ENCODE results near the gene HDAC4. TPM values are rescaled to one million over a fixed set of nuclear protein-coding genes. Genes with fewer than 3 reads are reported as not detected.

The HDAC4 gene
- total and polyA plus RNA-seq, 2 experiments from 2014 or later = 8.1 to 41.8 TPM

DNA sequence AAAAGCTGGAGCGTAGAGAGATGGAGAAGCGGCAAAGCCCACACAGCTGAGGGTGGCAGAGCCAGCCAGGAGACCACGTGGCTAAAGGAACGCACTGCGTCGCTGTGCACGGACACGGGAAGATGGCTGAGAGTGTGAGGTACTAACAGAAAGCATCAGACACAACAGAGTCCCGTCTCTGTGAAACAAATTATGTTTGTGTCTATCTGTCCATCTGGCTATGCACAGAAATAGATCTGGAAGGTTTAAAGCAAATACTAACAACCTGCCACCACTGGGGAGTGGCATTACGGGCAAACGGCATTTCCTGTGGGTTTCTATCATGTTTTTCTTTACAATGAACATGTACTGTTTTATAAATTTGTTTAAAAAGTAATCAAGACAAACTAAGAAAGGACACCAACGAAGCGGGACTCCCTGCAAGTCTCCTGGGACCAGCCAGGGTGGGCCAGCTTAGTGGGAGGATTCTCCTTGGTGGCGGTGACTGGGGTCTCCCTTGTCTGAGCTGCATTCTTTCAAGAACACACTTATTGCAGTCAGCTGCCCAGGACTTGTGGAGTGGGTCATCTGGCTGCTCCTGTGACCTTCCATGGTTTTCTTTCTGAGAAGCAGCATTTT is 290.8 kb downstream of the HDAC4 start (continued):
- TF ChIP-seq, protein P1, sequence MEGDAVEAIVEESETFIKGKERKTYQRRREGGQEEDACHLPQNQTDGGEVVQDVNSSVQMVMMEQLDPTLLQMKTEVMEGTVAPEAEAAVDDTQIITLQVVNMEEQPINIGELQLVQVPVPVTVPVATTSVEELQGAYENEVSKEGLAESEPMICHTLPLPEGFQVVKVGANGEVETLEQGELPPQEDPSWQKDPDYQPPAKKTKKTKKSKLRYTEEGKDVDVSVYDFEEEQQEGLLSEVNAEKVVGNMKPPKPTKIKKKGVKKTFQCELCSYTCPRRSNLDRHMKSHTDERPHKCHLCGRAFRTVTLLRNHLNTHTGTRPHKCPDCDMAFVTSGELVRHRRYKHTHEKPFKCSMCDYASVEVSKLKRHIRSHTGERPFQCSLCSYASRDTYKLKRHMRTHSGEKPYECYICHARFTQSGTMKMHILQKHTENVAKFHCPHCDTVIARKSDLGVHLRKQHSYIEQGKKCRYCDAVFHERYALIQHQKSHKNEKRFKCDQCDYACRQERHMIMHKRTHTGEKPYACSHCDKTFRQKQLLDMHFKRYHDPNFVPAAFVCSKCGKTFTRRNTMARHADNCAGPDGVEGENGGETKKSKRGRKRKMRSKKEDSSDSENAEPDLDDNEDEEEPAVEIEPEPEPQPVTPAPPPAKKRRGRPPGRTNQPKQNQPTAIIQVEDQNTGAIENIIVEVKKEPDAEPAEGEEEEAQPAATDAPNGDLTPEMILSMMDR (conservative IDR thresholded peaks at IDR 0.05; ENCODE audit: low read depth in 2 of 2) = no peak
- TF ChIP-seq EZH2phosphoT487 (IDR thresholded peaks at IDR 0.05; ENCODE audit: unreplicated experiment) (no peak), STAT1 (IDR thresholded peaks at IDR 0.05; ENCODE audit: unreplicated experiment) (no peak), NANOG (IDR thresholded peaks at IDR 0.05; ENCODE audit: borderline replicate concordance) (no peak)

DNA sequence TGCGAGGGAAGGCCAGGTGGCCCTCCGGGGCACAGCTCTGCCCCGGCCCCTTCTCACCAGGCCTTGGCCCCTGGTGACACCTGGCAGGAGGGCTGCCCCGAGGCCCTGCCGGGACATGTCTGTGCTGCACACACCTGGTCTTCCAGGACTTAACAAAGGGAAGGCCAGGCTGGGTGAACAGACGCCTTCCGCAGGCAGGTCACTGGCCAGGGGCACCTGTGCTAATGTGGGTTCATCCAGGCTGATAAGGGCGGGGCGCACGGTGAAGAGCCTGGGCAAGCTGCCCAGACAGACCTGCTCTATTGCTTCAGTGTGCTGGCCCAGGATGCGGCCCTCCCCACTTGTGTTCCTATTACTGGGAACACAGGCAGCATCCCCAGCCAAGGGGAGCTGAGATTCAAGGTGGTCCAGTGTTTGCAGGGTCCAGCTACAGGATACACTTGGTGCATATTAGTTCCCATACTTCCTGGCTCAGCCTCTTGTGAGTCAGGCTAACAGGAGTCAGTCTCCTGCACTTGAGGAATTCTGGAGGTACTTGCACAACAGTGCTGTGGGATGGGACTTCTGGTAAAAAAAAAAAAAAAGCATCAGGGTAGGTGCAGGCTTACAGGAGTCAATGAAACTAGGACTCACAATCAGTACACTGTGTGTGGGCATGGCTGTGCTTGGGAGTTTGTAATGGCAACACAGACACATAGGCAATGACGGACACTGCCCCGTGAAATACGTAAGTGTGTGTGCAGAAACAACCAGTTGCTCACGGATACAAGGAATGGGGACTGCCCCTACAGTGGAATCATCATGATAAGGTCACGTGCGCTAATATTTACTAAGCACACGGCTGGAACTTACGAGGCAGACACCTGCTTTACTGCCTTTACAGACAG is 291.5 kb downstream of the HDAC4 start:
- H3K27me3 Mint-ChIP-seq (ENCODE audit: insufficient read depth, low read depth, poor library complexity) = peaks cover 14% of the 10 kb centered on the region
- no peaks in the 10 kb centered on the region for H3K27me3 ChIP-seq (ENCODE audit: insufficient read depth)
- H3K4me3 ChIP-seq = no peak overlapping the region
- H3K27ac ChIP-seq (ENCODE audit: low read depth) = no peak overlapping the region
- H4K20me1 ChIP-seq (replicated peaks; ENCODE audit: insufficient read depth) = 0 out of 2 replicates have a peak, but pooled peaks cover 3% of the 10 kb centered on the region
- H3K36me3 Mint-ChIP-seq (ENCODE audit: low read depth) = peaks cover 15% of the 10 kb centered on the region
- H3K4me3 Mint-ChIP-seq = no peak overlapping the region
- ATAC-seq = no peak
- no peak overlapping the region for H3K4me2 ChIP-seq
- no peaks in the 10 kb centered on the region for H3F3A ChIP-seq (replicated peaks; ENCODE audit: low read depth)
- DNase-seq (ENCODE audit: low spot score) = no peak
- no peaks in the 10 kb centered on the region for H3K9me3 Mint-ChIP-seq
- no peak overlapping the region for H2AFZ ChIP-seq
- peaks cover 3% of the 10 kb centered on the region; the same call in 1 of the 3 replicates for H3K4me1 Mint-ChIP-seq
- no peaks in the 10 kb centered on the region for H3K79me2 ChIP-seq (replicated peaks; ENCODE audit: insufficient read depth)
- H3K9me2 ChIP-seq (ENCODE audit: insufficient read depth) = no peaks in the 10 kb centered on the region
- no peaks in the 10 kb centered on the region for H3K4me1 ChIP-seq (ENCODE audit: insufficient read depth)
- no peak overlapping the region for H3K27ac Mint-ChIP-seq
- no peaks in the 10 kb centered on the region for H3K36me3 ChIP-seq (ENCODE audit: insufficient read depth)
- TF ChIP-seq STAT1 (IDR thresholded peaks at IDR 0.05; ENCODE audit: unreplicated experiment) = no peak
- TF ChIP-seq, protein P1 (conservative IDR thresholded peaks at IDR 0.05; ENCODE audit: low read depth in 2 of 2) = no peak
- no peak for TF ChIP-seq NANOG (IDR thresholded peaks at IDR 0.05; ENCODE audit: borderline replicate concordance)
- TF ChIP-seq, protein P2, sequence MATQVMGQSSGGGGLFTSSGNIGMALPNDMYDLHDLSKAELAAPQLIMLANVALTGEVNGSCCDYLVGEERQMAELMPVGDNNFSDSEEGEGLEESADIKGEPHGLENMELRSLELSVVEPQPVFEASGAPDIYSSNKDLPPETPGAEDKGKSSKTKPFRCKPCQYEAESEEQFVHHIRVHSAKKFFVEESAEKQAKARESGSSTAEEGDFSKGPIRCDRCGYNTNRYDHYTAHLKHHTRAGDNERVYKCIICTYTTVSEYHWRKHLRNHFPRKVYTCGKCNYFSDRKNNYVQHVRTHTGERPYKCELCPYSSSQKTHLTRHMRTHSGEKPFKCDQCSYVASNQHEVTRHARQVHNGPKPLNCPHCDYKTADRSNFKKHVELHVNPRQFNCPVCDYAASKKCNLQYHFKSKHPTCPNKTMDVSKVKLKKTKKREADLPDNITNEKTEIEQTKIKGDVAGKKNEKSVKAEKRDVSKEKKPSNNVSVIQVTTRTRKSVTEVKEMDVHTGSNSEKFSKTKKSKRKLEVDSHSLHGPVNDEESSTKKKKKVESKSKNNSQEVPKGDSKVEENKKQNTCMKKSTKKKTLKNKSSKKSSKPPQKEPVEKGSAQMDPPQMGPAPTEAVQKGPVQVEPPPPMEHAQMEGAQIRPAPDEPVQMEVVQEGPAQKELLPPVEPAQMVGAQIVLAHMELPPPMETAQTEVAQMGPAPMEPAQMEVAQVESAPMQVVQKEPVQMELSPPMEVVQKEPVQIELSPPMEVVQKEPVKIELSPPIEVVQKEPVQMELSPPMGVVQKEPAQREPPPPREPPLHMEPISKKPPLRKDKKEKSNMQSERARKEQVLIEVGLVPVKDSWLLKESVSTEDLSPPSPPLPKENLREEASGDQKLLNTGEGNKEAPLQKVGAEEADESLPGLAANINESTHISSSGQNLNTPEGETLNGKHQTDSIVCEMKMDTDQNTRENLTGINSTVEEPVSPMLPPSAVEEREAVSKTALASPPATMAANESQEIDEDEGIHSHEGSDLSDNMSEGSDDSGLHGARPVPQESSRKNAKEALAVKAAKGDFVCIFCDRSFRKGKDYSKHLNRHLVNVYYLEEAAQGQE (IDR thresholded peaks at IDR 0.05; ENCODE audit: unreplicated experiment) = no peak
- TF ChIP-seq, protein P3, sequence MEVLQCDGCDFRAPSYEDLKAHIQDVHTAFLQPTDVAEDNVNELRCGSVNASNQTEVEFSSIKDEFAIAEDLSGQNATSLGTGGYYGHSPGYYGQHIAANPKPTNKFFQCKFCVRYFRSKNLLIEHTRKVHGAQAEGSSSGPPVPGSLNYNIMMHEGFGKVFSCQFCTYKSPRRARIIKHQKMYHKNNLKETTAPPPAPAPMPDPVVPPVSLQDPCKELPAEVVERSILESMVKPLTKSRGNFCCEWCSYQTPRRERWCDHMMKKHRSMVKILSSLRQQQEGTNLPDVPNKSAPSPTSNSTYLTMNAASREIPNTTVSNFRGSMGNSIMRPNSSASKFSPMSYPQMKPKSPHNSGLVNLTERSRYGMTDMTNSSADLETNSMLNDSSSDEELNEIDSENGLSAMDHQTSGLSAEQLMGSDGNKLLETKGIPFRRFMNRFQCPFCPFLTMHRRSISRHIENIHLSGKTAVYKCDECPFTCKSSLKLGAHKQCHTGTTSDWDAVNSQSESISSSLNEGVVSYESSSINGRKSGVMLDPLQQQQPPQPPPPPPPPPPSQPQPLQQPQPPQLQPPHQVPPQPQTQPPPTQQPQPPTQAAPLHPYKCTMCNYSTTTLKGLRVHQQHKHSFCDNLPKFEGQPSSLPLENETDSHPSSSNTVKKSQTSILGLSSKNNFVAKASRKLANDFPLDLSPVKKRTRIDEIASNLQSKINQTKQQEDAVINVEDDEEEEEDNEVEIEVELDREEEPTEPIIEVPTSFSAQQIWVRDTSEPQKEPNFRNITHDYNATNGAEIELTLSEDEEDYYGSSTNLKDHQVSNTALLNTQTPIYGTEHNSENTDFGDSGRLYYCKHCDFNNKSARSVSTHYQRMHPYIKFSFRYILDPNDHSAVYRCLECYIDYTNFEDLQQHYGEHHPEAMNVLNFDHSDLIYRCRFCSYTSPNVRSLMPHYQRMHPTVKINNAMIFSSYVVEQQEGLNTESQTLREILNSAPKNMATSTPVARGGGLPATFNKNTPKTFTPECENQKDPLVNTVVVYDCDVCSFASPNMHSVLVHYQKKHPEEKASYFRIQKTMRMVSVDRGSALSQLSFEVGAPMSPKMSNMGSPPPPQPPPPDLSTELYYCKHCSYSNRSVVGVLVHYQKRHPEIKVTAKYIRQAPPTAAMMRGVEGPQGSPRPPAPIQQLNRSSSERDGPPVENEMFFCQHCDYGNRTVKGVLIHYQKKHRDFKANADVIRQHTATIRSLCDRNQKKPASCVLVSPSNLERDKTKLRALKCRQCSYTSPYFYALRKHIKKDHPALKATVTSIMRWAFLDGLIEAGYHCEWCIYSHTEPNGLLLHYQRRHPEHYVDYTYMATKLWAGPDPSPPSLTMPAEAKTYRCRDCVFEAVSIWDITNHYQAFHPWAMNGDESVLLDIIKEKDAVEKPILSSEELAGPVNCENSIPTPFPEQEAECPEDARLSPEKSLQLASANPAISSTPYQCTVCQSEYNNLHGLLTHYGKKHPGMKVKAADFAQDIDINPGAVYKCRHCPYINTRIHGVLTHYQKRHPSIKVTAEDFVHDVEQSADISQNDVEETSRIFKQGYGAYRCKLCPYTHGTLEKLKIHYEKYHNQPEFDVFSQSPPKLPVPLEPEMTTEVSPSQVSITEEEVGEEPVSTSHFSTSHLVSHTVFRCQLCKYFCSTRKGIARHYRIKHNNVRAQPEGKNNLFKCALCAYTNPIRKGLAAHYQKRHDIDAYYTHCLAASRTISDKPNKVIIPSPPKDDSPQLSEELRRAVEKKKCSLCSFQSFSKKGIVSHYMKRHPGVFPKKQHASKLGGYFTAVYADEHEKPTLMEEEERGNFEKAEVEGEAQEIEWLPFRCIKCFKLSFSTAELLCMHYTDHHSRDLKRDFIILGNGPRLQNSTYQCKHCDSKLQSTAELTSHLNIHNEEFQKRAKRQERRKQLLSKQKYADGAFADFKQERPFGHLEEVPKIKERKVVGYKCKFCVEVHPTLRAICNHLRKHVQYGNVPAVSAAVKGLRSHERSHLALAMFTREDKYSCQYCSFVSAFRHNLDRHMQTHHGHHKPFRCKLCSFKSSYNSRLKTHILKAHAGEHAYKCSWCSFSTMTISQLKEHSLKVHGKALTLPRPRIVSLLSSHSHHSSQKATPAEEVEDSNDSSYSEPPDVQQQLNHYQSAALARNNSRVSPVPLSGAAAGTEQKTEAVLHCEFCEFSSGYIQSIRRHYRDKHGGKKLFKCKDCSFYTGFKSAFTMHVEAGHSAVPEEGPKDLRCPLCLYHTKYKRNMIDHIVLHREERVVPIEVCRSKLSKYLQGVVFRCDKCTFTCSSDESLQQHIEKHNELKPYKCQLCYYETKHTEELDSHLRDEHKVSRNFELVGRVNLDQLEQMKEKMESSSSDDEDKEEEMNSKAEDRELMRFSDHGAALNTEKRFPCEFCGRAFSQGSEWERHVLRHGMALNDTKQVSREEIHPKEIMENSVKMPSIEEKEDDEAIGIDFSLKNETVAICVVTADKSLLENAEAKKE (CRISPR knock-in tag; IDR thresholded peaks at IDR 0.05) = no peak
- no peak for TF ChIP-seq POLR2AphosphoS5 (IDR thresholded peaks at IDR 0.05; ENCODE audit: low read depth)
- TF ChIP-seq JUNB (IDR thresholded peaks at IDR 0.05; ENCODE audit: unreplicated experiment) = no peak
- TF ChIP-seq EZH2phosphoT487 (IDR thresholded peaks at IDR 0.05; ENCODE audit: unreplicated experiment) = no peak

Data from GM23338 (cell line).